ENCODE results near the gene MRPL34. TPM values are rescaled to one million over a fixed set of nuclear protein-coding genes. Genes with fewer than 3 reads are reported as not detected.

Gene MRPL34
- total RNA-seq, 1 experiment from 2014 or later = 191 TPM

GRCh38 chr19:17282488-17283125 lies 23.1 kb upstream of the MRPL34 start:
- no TSS peak for BruUV-seq (replicated peaks)

GRCh38 chr19:17283504-17283996 lies 22.1 kb upstream of the MRPL34 start:
- no peak overlapping the region for H3K4me3 ChIP-seq (ENCODE audit: low read length)
- H3K9me3 ChIP-seq (ENCODE audit: low read length) = no peaks in the 10 kb centered on the region
- no peak overlapping the region for H3K27ac ChIP-seq (ENCODE audit: low read length)
- ATAC-seq (no peak), DNase-seq (no peak)
- H3K79me2 ChIP-seq (ENCODE audit: low read length) = no peaks in the 10 kb centered on the region
- intact Hi-C loops (cut with micrococcal nuclease) = loop anchor here (2.0 kb wide), 1 partner anchor 79 kb away; no protein-coding TSS in a partner anchor
- CTCF ChIA-PET = no interaction called here
- H3K4me1 ChIP-seq (ENCODE audit: insufficient read depth, low read length) = no peaks in the 10 kb centered on the region
- no peaks in the 10 kb centered on the region for H3K36me3 ChIP-seq (ENCODE audit: low read depth, low read length)
- no peaks in the 10 kb centered on the region for H3K9me2 ChIP-seq (replicated peaks; ENCODE audit: low read length)
- POLR2A ChIA-PET (ENCODE audit: unreplicated experiment) = no interaction called here
- no peaks in the 10 kb centered on the region for H3F3A ChIP-seq (ENCODE audit: low read length, unreplicated experiment)
- TF ChIP-seq EZH2phosphoT487 (IDR thresholded peaks at IDR 0.05; ENCODE audit: borderline replicate concordance, low read length) (no peak), EZH2 (IDR thresholded peaks at IDR 0.05; ENCODE audit: low read length, unreplicated experiment) (no peak), CTCF (conservative IDR thresholded peaks at IDR 0.05; ENCODE audit: low read depth, low read length) (no peak)
- H3K9ac ChIP-seq (ENCODE audit: low read length) = no peak overlapping the region
- BruUV-seq (replicated peaks) = no TSS peak
- no peak overlapping the region for H2AFZ ChIP-seq (ENCODE audit: low read length)
- no peaks in the 10 kb centered on the region for H3K27me3 ChIP-seq (ENCODE audit: low read length)
- H4K20me1 ChIP-seq (ENCODE audit: low read length) = no peaks in the 10 kb centered on the region
- no peak overlapping the region for H3K4me2 ChIP-seq (ENCODE audit: low read length)

More at GRCh38 chr19:17282488-17283125, 23.1 kb upstream of the MRPL34 start:
- H3K27ac ChIP-seq (ENCODE audit: low read length) = no peak overlapping the region
- H3K9me2 ChIP-seq (replicated peaks; ENCODE audit: low read length) = no peaks in the 10 kb centered on the region
- no peaks in the 10 kb centered on the region for H3F3A ChIP-seq (ENCODE audit: low read length, unreplicated experiment)
- H2AFZ ChIP-seq (ENCODE audit: low read length) = peak overlapping the region; percentile 84
- ChIA-PET POLR2A (ENCODE audit: unreplicated experiment) (interaction anchor here (0.5 to 1.0 kb wide), 2 partner anchors 67 to 998 kb away, joined by 5 to 15 read pairs; partner anchors contain the start of gene USE1), CTCF (interaction anchor here (1.1 to 1.4 kb wide), 2 partner anchors 16 to 26 kb away, joined by 3 to 4 read pairs; partner anchors contain the start of gene DDA1)
- no peaks in the 10 kb centered on the region for H3K79me2 ChIP-seq (ENCODE audit: low read length)
- peak overlapping the region; percentile 26 for H3K9ac ChIP-seq (ENCODE audit: low read length)
- H3K27me3 ChIP-seq (ENCODE audit: low read length) = no peaks in the 10 kb centered on the region
- intact Hi-C loops (cut with micrococcal nuclease) = loop anchor here (1.0 to 2.0 kb wide), 3 partner anchors 21 to 215 kb away; no protein-coding TSS in a partner anchor
- H3K4me2 ChIP-seq (ENCODE audit: low read length) = peak overlapping the region; percentile 81
- peak; percentile 87 for TF ChIP-seq CTCF (conservative IDR thresholded peaks at IDR 0.05; ENCODE audit: low read depth, low read length)
- TF ChIP-seq EZH2 (IDR thresholded peaks at IDR 0.05; ENCODE audit: low read length, unreplicated experiment) = no peak
- H3K4me3 ChIP-seq (ENCODE audit: low read length) = peak overlapping the region; percentile 57
- DNase-seq (peak; percentile 87), ATAC-seq (peak; percentile 94)
- H3K9me3 ChIP-seq (ENCODE audit: low read length) = no peaks in the 10 kb centered on the region
- peaks cover under 1% of the 10 kb centered on the region; the same call in 1 of the 2 replicates for H3K36me3 ChIP-seq (ENCODE audit: low read depth, low read length)
- no peaks in the 10 kb centered on the region for H3K4me1 ChIP-seq (ENCODE audit: insufficient read depth, low read length)
- no peaks in the 10 kb centered on the region for H4K20me1 ChIP-seq (ENCODE audit: low read length)
